A673 (cell line): ENCODE results near the gene SLC16A9.

Experiments used
- EZH2 ChIP-seq: fragments of 200-600 bp; sonication (generic); IDR thresholded peaks from 2 replicates; pipeline ENCODE4 v1.6.1; 2017; ENCODE audit warnings: borderline replicate concordance, low read depth, mild to moderate bottlenecking, mixed read lengths, antibody characterized with exemption, low read length; ENCODE audit not compliant: poor library complexity, severe bottlenecking
- TF ChIP-seq, protein P1 (sequence below): fragments of 300-800, 200-600 bp; sonication (generic); conservative IDR thresholded peaks from 2 replicates; pipeline ENCODE4 v1.5.1; 2017; ENCODE audit warnings: low read depth, mild to moderate bottlenecking, antibody characterized with exemption, low read length, moderate library complexity, mixed read lengths

GRCh38 chr10:59677253-59677831, 32.3 kb downstream of the SLC16A9 start:
- TF ChIP-seq, protein P1, sequence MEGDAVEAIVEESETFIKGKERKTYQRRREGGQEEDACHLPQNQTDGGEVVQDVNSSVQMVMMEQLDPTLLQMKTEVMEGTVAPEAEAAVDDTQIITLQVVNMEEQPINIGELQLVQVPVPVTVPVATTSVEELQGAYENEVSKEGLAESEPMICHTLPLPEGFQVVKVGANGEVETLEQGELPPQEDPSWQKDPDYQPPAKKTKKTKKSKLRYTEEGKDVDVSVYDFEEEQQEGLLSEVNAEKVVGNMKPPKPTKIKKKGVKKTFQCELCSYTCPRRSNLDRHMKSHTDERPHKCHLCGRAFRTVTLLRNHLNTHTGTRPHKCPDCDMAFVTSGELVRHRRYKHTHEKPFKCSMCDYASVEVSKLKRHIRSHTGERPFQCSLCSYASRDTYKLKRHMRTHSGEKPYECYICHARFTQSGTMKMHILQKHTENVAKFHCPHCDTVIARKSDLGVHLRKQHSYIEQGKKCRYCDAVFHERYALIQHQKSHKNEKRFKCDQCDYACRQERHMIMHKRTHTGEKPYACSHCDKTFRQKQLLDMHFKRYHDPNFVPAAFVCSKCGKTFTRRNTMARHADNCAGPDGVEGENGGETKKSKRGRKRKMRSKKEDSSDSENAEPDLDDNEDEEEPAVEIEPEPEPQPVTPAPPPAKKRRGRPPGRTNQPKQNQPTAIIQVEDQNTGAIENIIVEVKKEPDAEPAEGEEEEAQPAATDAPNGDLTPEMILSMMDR, result no peak
- TF ChIP-seq EZH2, result no peak
